HTR-8/SVneo (cell line): ENCODE data around the gene AOPEP.

Experiments used
- DNase-seq: peaks from one replicate; pipeline ENCODE4 v3.0.0; 2011; ENCODE audit warnings: low spot score, mixed read lengths; ENCODE audit not compliant: insufficient read length
- FAIRE-seq: peaks from 2 replicates; lab custom pipeline; 2011; peaks lifted over from hg19 to GRCh38; lab: Jason Lieb, UNC

The AOPEP gene

DNA sequence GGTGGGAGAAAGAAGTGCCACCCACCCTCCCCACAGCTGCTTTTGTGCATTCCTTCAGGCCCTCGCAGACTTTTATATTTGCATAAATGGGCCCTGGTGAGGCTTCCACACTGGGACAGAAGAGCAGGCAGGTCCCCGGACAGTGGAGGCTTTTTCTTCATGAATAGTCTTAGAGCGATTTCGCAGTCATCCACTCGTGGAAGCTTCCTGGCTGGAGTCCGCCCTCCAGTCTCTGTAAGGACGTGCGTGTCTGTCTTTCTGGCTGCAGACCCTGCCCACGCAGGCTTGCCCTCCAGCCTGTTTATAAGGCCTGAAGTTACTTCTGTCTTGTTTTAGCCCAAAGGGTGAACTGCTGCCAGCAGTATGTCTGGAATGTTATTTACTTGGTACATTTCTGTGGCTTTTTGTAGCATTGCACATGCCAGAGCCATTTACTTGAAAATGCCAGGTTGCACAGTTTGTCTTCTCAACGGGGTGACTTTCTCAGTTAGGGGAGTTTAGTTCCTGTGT, 195.7 kb downstream of the AOPEP start:
- FAIRE-seq (peak; percentile 74), DNase-seq (peak; percentile 68)

DNA sequence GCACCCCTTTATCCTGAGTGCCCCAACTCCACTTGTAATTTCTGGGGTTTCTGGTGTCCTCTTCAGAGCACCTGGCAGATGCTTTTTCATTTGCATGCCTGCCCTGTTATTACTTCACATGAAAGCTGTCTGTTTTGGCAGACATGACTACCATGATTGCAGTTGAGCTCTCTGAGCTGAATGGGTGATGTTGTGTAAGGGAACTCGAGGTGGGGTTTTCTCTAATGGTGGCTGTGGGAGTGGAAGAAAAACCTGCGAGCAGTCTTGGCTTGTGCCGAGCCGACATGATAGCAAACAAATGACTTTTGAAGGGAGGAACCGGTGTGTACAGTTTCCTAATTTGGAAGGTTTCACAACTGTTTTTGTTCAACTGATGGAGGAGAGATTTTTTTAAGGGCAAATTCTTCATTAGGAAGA, 196.2 kb downstream of the AOPEP start:
- DNase-seq (no peak), FAIRE-seq (no peak)

DNA sequence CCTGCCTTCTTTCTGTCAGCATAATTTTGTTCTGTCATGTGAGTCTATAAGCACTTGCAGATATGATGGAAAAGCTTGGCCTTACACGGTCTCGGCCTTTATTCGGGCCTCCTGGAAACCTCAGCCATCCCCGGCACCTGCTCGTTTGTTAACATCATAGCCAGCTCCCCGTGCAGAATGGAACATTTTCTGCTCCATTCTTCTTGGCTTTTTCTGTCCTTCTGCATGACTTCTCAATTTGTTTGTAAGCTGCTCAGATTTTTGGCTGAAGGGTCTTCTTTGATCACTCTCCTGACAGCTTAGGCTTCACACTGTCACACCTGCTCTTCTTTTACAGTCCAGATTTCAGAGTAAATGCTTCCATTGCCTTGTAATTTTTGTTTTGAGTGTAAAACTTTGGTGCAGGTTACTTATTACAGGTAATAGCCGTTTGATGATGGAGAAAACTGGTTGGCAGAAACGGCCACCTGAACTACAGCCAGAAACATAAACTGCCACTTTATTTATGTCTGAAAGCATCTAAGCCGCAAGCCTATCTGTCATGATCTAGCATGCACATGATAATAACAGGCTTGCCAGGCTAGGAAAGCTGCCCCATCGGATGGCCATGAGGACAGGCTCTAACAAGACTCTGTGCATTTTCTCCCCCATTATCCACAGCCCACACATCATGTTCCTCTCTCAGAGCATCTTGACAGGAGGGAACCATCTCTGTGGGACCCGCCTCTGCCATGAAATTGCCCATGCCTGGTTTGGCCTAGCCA, 197.0 kb downstream of the AOPEP start:
- DNase-seq (no peak), FAIRE-seq (no peak)

DNA sequence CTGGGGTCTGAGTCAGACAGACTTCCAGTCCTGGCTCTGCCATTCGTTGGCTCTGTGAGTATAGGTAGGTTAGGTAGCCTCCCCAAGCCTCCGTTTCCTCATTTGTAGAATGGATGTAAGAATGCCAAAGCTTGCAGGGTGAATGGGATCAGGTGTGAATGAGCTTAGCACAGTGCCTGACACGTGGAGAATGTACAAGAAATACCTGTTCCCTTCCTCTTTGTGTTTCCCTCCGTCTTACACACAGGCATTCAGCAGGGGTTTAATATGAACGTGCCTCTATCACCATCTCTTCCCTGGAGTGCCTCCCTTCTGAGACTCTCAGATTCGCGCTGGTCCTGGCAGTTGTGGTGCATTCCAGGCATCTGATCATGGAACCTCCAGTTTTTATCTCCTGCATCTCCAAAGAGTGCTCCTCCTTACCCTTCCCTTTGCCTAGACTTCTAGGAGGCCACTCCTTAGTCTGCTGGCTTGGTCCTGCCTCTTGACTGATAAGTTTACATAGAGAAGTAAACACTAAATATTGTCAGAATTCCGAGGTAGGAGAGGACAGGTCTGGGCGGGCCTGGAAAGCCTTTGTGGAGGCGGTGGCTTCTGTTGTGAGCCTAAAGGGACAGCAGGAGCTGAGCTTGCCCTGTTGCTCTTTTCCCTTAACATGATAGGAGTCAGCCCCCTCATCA, 199.4 kb downstream of the AOPEP start:
- DNase-seq, result no peak
- FAIRE-seq, result no peak

DNA sequence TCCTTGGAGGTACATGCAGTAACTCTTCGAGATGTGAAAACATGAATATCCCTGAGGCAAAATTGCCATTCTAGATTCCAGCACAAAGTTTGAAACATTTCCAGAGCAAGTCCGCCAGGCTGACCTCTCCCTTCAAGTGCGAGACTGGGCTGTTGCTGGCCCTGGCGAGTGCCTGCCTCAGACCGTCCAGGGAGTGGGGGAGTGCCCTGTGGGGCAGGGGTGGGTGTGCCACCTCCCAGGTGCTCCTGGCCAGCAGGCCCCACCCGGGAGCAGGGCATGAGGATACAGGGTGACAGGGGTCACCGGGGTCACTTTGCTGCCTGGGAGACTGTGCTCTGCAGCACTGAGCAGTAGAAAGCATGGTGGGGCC, 199.9 kb downstream of the AOPEP start:
- no peak for FAIRE-seq
- no peak for DNase-seq

DNA sequence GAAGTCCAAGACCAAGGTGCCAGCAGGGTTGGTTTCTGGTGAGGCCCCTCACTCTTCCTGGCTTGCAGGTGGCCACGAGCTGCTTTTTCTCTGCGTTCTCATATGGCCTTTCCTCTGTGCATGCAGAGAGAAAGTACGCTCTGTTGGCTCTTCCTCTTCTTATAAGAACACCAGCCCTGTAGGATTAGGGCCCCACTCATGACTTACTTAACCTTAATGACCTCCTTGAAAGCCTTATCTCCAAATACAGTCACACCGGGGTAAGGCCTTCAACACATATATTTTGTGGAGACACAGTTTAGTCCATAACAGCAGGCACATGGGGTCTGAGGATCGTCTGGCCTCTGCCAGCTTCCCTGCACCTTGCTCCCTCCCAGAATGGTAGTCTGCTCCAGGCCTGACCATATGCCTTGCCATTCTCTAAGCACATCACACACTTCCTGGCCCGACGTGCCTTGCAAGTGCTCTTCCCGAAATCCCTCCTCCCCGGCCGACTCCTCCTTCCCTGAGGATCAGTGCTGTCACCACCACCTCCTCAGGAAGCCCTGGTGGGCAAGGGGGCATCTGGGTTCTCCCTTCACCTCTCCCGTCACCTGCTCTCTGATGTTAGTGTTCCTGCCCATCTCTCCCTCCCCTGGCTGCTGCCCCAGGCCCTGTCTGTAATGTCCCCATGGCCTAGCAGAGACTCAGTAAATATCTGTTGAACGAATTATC, 200.7 kb downstream of the AOPEP start:
- DNase-seq, result no peak
- FAIRE-seq, result no peak

DNA sequence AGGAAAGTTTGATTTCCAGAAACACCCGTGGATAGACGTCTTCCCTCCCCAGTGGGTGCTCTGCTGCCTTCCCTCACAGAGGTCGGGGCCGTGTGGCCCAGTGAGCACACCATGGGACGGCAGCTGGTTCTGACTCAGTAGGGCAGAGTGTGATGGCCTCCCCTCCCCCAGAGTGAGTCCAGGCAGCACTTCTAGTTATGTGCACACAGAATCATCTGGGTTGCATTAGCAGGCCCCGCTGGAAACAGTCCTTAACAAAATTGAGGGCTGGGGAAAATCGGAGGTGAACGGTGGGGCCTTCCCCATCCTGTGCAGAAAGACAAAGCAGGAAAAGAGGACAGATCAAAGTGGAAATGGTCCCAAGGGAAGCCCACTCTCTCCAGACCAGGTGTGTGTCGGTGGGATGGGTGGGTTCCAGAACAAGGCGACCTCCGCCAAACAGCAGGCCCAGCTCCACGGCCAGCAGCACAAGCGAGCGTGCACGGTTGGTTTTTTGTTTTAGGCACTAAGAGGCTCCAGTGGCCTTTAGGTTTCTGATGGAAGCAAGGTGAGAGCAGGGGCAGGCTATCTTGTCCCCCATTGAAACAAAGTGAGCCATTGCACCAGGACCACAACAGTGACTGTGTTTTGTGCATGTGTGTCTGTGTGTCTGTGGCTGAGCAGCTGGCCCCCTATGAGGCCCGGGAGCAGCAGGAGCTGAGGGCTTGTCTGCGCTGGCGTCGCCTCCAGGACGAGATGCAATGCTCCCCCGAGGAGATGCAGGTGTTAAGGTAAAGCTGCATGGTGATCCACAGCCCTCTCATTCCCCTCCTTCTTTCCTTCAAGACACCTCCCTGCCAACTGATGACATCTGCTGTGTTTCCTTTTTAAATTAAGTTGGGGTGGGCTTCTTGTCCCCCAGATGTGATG, 201.5 kb downstream of the AOPEP start:
- FAIRE-seq (no peak), DNase-seq (no peak)

DNA sequence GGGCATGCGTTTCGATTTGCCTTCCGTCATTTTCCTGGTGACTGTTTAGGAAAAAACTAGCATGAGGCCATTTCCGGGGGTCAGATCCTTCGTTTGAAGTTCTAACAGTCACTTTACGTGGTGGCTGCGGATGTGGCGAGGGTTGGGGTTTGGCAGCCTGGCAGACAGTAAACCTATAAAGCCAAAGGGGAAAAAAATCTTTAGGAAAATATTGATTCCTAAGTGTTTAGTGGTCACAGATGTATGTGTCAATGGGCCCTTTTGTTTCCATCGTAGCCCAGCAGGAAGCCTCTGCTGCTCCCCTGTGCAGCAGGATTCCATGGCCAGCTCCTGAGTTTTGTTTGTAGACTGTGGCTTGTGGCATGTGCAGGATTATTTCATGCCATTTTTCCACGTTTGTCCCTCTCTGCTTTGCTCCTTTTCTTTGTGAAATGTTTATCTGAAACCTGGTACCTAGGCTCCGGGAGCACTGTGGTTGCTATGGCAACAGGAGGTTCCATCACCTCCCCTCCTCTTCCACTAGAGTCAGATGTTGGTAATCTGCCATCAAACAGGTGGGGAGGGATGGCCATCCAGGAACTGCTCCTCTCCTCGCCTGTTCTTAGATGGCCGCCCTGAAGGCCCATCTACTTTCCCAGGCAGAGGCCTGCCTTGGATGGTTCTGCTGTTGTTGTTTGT, 202.3 kb downstream of the AOPEP start:
- FAIRE-seq (no peak), DNase-seq (no peak)

DNA sequence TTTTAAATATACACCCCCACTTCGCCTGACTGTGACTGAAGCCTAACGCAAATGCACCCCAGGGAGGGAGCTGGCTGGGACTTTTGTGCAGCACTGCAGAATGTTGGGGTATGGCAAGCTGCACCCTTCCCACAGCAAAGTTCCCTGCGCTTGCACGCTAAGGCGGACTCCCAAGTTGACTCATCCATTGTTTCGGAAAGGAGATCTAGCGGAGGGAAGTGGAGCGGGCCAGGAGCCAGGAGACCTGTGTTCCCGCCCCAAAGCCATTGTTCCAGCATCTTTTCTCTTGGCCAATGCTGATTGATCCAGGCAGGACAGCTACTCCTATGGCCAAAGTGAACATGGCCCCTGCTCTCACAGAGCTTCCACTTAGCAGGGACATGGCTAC, 202.9 kb downstream of the AOPEP start:
- FAIRE-seq, result no peak
- DNase-seq, result no peak

DNA sequence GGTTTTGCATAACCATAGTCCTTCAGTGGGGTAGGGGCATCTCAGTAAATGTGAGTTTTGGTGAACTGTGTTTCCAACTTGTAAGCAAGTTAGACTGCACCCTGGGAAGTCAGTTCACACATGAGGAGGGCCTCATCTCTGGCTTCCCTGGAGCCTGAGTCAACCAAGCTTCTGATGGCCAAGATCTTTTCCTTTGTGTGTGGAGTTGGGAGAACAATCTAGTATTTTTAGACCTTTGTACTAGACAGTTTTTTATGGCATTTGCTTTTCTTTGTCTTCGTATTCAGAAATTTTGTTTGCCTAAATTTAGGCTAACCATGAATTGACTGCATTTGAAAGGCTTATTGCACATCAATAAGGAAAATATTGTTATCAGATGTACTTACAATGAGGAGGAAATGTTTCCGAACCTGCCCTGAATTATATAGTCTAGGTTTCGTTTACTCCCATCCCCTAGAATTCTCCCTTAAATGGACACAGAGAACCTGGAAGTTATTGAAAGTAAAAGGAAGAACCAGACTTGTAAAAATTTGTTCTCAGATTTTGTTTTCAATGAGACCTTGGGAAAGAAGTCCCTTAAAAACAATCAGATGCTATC, 204.6 kb downstream of the AOPEP start:
- FAIRE-seq, result no peak
- DNase-seq, result no peak

DNA sequence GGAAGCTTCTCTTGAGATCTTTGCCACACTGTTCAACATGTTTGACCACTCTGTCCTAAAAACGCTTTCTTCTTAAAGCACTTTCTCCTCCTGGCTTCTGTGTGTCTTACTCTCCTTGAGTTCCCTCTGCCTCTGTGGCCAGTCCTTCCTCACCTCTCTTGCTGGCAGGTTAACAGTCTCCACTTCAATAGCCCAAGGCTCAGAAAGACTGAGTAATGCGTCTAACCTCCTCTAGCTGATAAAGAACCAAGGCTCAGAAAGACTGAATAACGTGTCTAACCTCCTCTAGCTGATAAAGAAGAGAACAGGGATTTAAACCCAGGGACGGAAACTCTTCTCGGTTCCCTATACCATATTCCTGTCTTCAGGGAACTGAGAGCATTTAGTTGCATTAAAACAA, 205.2 kb downstream of the AOPEP start:
- no peak for DNase-seq
- FAIRE-seq, result no peak

DNA sequence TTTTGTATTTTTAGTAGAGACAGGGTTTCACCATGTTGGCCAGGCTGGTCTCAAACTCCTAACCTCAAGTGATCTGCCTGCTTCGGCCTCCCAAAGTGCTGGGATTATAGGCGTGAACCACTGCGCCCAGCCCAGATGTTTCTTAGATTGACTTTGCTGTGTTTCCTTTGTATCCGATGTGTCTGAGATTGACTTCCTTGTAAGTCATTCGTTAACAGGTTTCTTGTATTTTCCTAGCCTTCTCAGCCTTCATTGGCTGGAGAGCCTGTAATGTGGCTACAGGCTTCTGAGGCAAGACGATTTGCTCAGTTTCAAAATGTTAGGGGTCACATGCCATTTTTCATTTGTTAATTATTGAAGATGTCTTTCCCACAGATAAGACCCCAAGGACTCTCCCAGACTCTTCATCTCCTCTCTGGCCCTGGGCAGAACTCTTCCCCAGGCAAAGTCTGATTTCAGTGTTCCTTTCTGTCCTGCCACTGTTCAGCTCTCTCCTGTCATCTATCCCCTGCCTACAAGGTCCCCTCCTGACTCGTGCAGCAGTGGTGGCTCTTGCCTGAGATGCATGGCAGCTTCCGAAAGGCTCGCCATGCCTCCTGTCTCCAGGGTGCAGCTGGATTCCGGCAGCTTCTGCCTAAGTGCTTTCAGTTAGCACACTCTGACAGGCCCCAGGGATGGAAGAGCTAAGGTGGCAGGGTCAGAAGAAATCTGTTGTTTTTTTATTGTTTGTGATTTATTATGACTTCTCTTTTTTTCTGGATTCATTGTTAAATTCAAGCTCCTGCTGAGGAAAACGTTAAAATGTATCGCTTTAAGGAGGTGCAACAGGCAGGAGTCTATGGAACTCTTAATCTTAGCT, 206.4 kb downstream of the AOPEP start:
- DNase-seq (no peak), FAIRE-seq (no peak)

DNA sequence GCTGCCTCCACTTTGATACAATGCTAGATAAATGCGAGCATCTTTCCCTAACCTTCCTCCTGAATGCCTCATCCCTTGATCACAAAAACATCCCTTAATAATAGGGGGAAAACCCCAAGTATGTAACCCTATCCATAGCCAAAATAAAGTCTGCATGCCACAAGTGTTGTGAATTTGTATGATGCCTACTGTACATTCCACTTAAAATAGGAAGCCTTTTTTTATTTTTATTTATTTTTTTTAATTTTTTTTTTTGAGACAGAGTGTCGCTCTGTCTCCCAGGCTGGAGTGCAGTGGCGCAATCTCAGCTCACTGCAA, 207.0 kb downstream of the AOPEP start:
- FAIRE-seq, result no peak
- DNase-seq, result no peak

DNA sequence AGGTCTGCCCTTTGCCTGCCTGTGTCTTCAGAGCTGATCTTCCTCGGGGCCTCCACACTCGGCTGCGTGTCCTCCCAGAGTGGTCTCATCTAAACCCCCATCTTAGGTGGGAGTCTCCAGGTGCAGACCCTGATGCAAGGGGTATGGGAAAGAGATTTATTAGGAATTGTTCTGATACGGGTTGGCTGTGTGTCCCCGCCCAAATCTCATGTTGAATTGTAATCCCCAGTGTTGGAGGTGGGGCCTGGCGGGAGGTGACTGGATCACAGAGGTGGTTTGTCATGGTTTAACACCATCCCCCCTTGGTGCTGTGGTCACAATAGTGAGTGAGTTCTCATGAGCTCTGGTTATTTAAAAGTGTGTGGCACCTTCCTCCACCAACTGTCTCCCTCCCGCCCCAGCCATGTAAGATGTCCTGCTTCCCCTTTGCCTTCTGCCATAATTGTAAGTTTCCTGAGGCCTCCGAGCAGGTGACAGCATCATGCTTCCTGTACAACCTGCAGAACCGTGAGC, 208.4 kb downstream of the AOPEP start:
- FAIRE-seq (no peak), DNase-seq (no peak)

DNA sequence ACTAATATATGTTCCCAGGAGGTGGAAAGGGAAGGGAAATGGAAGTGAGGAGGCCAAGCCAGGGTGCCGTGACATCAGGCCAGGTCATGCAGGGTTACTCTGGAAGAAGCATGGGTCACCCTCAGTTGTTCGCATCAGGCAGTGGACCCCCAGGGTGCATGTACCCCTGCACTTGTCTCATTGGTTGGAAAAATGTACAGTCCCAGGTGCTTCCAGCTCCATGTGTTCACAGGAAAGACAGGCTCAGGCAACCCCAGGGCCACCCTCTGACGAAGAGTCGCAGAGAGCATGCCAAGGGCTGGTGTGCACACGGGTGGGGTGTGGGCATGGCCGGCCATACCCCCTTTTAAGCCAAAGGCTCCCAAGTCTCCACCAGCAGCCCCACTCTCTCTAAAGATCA, 208.9 kb downstream of the AOPEP start:
- no peak for DNase-seq
- no peak for FAIRE-seq

DNA sequence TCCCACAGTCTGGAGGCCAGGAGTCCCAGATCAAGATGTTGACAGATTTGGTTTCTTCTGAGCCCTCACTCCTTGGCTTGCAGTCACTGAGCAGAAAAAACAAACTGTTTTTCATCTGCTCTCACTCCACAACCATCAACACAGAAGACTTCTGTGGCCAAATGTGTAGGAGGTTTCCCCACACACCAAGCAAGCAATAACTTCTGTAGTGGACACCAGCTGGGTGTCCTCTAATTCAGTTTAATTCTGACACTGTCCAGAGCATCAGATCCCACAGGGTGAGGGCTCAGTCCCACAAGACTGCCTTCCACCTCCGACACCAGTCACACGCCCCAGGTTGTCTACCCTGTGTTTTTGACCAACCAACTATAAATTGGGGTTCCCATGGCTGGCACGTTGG, 209.9 kb downstream of the AOPEP start:
- no peak for DNase-seq
- no peak for FAIRE-seq

DNA sequence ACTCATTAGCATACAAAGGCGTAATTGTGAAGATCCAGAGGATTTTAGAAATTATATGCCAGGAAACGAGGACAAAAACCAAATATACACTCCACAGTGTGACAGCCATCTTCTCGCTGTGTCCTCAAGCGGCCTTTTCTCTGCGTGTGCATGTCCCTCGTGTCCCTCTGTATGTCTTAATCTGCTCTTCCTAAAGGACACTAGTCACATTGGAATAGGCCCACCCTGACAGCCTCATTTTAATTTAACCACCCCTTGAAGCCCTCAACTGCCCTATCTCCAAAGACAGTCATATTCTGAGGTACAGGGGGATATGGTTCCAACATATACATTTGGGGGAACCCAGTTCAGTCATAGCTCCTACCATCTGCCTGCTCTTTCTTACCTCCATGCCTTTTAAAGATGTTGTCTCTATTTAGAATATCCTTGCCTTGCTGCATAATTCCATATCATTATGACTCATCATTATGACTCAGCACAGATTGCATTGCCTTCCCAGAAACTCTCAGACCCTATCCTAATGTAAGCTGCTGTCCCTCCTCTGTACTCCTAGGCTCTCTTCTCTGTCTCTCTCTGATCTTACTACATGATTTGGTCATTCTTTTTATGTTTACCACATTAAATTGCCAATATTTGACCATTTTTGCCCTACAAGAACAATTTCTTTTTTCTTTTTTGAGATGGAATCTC, 210.9 kb downstream of the AOPEP start:
- FAIRE-seq (no peak), DNase-seq (peak; percentile 73)

DNA sequence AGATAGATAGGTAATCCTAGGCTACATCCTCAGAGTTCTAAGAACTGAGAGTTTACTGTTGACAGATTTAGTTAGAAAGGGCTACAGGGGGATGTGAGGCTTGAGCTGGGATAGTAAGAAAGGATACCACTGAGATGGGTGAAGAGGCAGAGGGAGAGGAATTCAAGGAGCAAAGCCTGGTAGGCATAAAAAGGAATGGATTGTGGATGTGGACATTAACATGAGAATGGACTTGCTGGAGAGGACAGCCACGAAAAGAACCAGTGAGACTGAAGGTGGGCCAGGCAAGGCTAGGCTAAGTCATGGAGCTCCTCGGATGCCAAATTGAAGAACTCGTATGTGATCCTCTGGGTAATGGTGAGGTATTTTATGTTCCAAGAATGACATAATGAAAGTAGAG, 211.9 kb downstream of the AOPEP start:
- DNase-seq (no peak), FAIRE-seq (no peak)
